Activated CD8-positive, alpha-beta memory T cell treated with anti-CD3 and anti-CD28 coated beads, Interleukin-2, amount 50 U/mL, for 48 hours (primary cell): ENCODE measurements around the gene CD63.
"Not testable (repeated sequence)": the region's sequence is repeated elsewhere in the genome, so short reads cannot be mapped to it uniquely, and the experiment has no call there.

Experiments used
- DNase-seq: peaks from one replicate; pipeline ENCODE4 v3.0.0-alpha.2; 2020

The CD63 gene

GRCh38 chr12:55728939-55729818 lies at the start of gene CD63:
Gene CD63 (minus strand): TSS chr12:55729009. CDS start chr12:55728341, 668 bp downstream.
- peak; percentile 92 for DNase-seq

- DNase-seq: no peak
Observed at GRCh38 chr12:55777856-55778255, 49.0 kb upstream of the CD63 start.

- DNase-seq: no peak
Observed at GRCh38 chr12:55771736-55772135, 42.9 kb upstream of the CD63 start.

- no peak for DNase-seq
Observed at GRCh38 chr12:55767156-55767555, 38.3 kb upstream of the CD63 start.

GRCh38 chr12:55765736-55766290 lies 37.0 kb upstream of the CD63 start:
- no peak for DNase-seq

- no peak for DNase-seq
Observed at GRCh38 chr12:55762646-55763045, 33.8 kb upstream of the CD63 start.

- DNase-seq: no peak
Observed at GRCh38 chr12:55760663-55761062, 31.9 kb upstream of the CD63 start.

GRCh38 chr12:55758575-55758974 lies 29.8 kb upstream of the CD63 start:
- DNase-seq: not testable (repeated sequence)

GRCh38 chr12:55757701-55758100 lies 28.9 kb upstream of the CD63 start:
- no peak for DNase-seq

GRCh38 chr12:55755246-55755645 lies 26.4 kb upstream of the CD63 start:
- DNase-seq: no peak

GRCh38 chr12:55748230-55748993 lies 19.6 kb upstream of the CD63 start:
- no peak for DNase-seq

GRCh38 chr12:55746913-55747231 lies 18.1 kb upstream of the CD63 start:
- no peak for DNase-seq

- peak; percentile 8 for DNase-seq
Observed at GRCh38 chr12:55746174-55746912, 17.5 kb upstream of the CD63 start.

- DNase-seq: peak; percentile 53
Observed at GRCh38 chr12:55745361-55746173, 16.8 kb upstream of the CD63 start.

GRCh38 chr12:55744340-55745030 lies 15.7 kb upstream of the CD63 start:
- DNase-seq: no peak

- DNase-seq: no peak
Observed at GRCh38 chr12:55743406-55744339, 14.9 kb upstream of the CD63 start.

GRCh38 chr12:55742719-55743405 lies 14.1 kb upstream of the CD63 start, which contains the start of gene GDF11:
Gene GDF11 (plus strand): TSS chr12:55743122. CDS start chr12:55743317, 195 bp downstream.
- peak; percentile 86 for DNase-seq

- DNase-seq: no peak
Observed at GRCh38 chr12:55741931-55742680, 13.3 kb upstream of the CD63 start.

- no peak for DNase-seq
Observed at GRCh38 chr12:55739025-55739378, 10.2 kb upstream of the CD63 start.
